Endothelial cell of umbilical vein (primary cell): Measurements from ENCODE around the gene SLC7A8. TPM values are rescaled to one million over a fixed set of nuclear protein-coding genes. Genes with fewer than 3 reads are reported as not detected.

Source experiments
- BruUV-seq: library from RNA; stranded (reverse); fragments of 400-500 nt; replicated peaks from 2 replicates; lab custom pipeline; 2021; lab: Mats Ljungman, UMichigan
- CTCF ChIA-PET: fragments of 300-600, 350-600 bp; sonication (Branson Sonifier 250); formaldehyde crosslinking; loops from one replicate; lab custom pipeline; 2021; ENCODE audit warnings: antibody characterized with exemption, inconsistent platforms; lab: Charles Lee
- POLR2A ChIA-PET: fragments of 300-600, 350-600 bp; sonication (Branson Sonifier 250); formaldehyde crosslinking; loops from one replicate; lab custom pipeline; 2021; ENCODE audit warnings: antibody characterized with exemption, inconsistent platforms; lab: Charles Lee
- DNase-seq: peaks from one replicate; pipeline ENCODE4 v3.0.0-alpha.2; 2011; ENCODE audit warnings: low read depth, low spot score
- FAIRE-seq: peaks from 2 replicates; lab custom pipeline; 2011; peaks lifted over from hg19 to GRCh38; lab: Jason Lieb, UNC
- H2AFZ ChIP-seq: 2 replicates; pipeline ENCODE4 v1.6.0; 2012; ENCODE audit warnings: low read depth, low read length, control low read depth, inconsistent platforms
- H3K27ac ChIP-seq: 2 replicates; pipeline ENCODE4 v1.5.1; 2011; ENCODE audit warnings: low read depth, mild to moderate bottlenecking, control low read depth, low read length, moderate library complexity; ENCODE audit not compliant: insufficient read depth
- H3K27me3 ChIP-seq, 2 experiments: 2 replicates each; pipeline versions ENCODE4 v1.6.0 to v1.6.1; 2011; ENCODE audit warnings: low read length in 2 of 2, mixed read lengths in 1 of 2; ENCODE audit not compliant: control insufficient read depth in 2 of 2, insufficient read depth in 2 of 2
- H3K36me3 ChIP-seq, 2 experiments: 2 replicates in 1 of 2; 3 replicates in 1 of 2; pipeline ENCODE4 v1.5.1; 2011; ENCODE audit warnings: low read length in 2 of 2, mild to moderate bottlenecking in 1 of 2, moderate library complexity in 1 of 2; ENCODE audit not compliant: control insufficient read depth in 2 of 2, insufficient read depth in 2 of 2; ENCODE audit errors: extremely low read depth in 1 of 2
- H3K4me1 ChIP-seq: 3 replicates; pipeline ENCODE4 v1.5.1; 2011; ENCODE audit warnings: mild to moderate bottlenecking, low read length; ENCODE audit not compliant: control insufficient read depth, insufficient read depth; ENCODE audit errors: extremely low read depth
- H3K4me2 ChIP-seq: 2 replicates; pipeline ENCODE4 v1.6.1; 2011; ENCODE audit warnings: low read length, control low read depth, mixed read lengths; ENCODE audit not compliant: insufficient read depth
- H3K4me3 ChIP-seq, 3 experiments: fragments of 200-600 bp in 1 of 3; sonication (generic), shearing (Covaris generic) in 1 of 3; replicated peaks in 1 of 3; 2 replicates each; pipeline ENCODE4 v1.5.1; 2011 to 2016; ENCODE audit warnings: control low read depth in 3 of 3, low read length in 3 of 3, mild to moderate bottlenecking in 2 of 3, inconsistent platforms in 1 of 3, low read depth in 1 of 3, moderate library complexity in 1 of 3; ENCODE audit not compliant: insufficient read depth in 1 of 3
- H3K79me2 ChIP-seq: 2 replicates; pipeline ENCODE4 v1.6.0; 2012; ENCODE audit warnings: low read length, inconsistent platforms; ENCODE audit not compliant: control insufficient read depth, insufficient read depth
- H3K9ac ChIP-seq: replicated peaks from 2 replicates; pipeline ENCODE3; 2011; ENCODE audit warnings: low read length, control low read depth; ENCODE audit not compliant: insufficient read depth; ENCODE audit errors: extremely low read depth
- H3K9me1 ChIP-seq: replicated peaks from 3 replicates; pipeline ENCODE4 v1.6.0; 2011; ENCODE audit warnings: mild to moderate bottlenecking, low read length; ENCODE audit not compliant: control insufficient read depth, insufficient read depth; ENCODE audit errors: extremely low read depth
- H3K9me3 ChIP-seq: replicated peaks from 2 replicates; pipeline ENCODE4 v1.5.1; 2012; ENCODE audit warnings: low read length, inconsistent platforms; ENCODE audit not compliant: control insufficient read depth, insufficient read depth
- H4K20me1 ChIP-seq: replicated peaks from 2 replicates; pipeline ENCODE3; 2011; ENCODE audit warnings: mild to moderate bottlenecking, low read length; ENCODE audit not compliant: control insufficient read depth, insufficient read depth; ENCODE audit errors: extremely low read depth
- CTCF ChIP-seq, 2 donors: IDR thresholded peaks; 1 replicate in 1 of 2; 2 replicates in 1 of 2; pipeline ENCODE4 v1.5.1; 2011; ENCODE audit warnings: low read length in 2 of 2, mild to moderate bottlenecking in 2 of 2, moderate library complexity in 2 of 2, control low read depth in 1 of 2, inconsistent platforms in 1 of 2, low read depth in 1 of 2; ENCODE audit not compliant: insufficient read depth in 1 of 2; ENCODE audit errors: extremely low read depth in 1 of 2
- EZH2 ChIP-seq: IDR thresholded peaks from 2 replicates; pipeline ENCODE4 v1.6.1; 2012; ENCODE audit warnings: borderline replicate concordance, low read depth, mild to moderate bottlenecking, moderate library complexity, low read length, inconsistent platforms; ENCODE audit not compliant: severe bottlenecking
- FOS ChIP-seq: IDR thresholded peaks from 2 replicates; pipeline ENCODE4 v1.6.1; 2011; ENCODE audit warnings: mild to moderate bottlenecking, low read length, moderate library complexity, borderline replicate concordance; ENCODE audit not compliant: insufficient read depth
- GATA2 ChIP-seq: IDR thresholded peaks from 2 replicates; pipeline ENCODE4 v1.7.0; 2011; ENCODE audit warnings: low read depth, mild to moderate bottlenecking, moderate library complexity, mixed read lengths, low read length; ENCODE audit not compliant: insufficient read length, insufficient read depth
- JUN ChIP-seq: IDR thresholded peaks from 2 replicates; pipeline ENCODE4 v1.6.1; 2011; ENCODE audit warnings: borderline replicate concordance, low read depth; ENCODE audit not compliant: insufficient read length, insufficient read depth
- MYC ChIP-seq: IDR thresholded peaks from one replicate; pipeline ENCODE4 v1.6.1; 2011; ENCODE audit warnings: mild to moderate bottlenecking, low read depth, low read length
- POLR2A ChIP-seq: IDR thresholded peaks from 2 replicates; pipeline ENCODE4 v1.6.1; 2012; ENCODE audit warnings: low read depth, mild to moderate bottlenecking, control low read depth, low read length
- POLR2AphosphoS5 ChIP-seq: IDR thresholded peaks from 2 replicates; pipeline ENCODE4 v1.6.1; 2012; ENCODE audit warnings: low read depth, mild to moderate bottlenecking, control low read depth, low read length, moderate library complexity; ENCODE audit not compliant: insufficient read depth
- dilution Hi-C: fragments of 300-500 bp; cut with MboI; formaldehyde crosslinking; loops from one replicate; pipeline ENCODE4 v1.15.0; 2019; ENCODE audit warnings: low sequenced_read_pairs; ENCODE audit not compliant: extremely low pct_ligation_motif_present
- intact Hi-C: fragments of 100-400 bp; cut with micrococcal nuclease; formaldehyde crosslinking; loops from one replicate; pipeline ENCODE4 v1.10.0; 2022
- polyA plus RNA-seq, 4 experiments: library from polyadenylated mRNA; depleted of rRNA in 3 of 4; stranded (reverse) in 3 of 4; unstranded in 1 of 4; fragments of >200 nt; gene quantifications; 2 replicates each; pipeline versions ENCODE4 v1.2.1 to v1.2.3, GENCODE V29; 2011 to 2012; ENCODE audit warnings: missing spikeins in 1 of 4
- total RNA-seq: library from RNA; stranded (reverse); gene quantifications from 2 replicates; pipeline ENCODE4 v1.2.3, GENCODE V29; 2021
- TF ChIP-seq, protein P1 (sequence below): IDR thresholded peaks from 2 replicates; pipeline ENCODE4 v1.6.1; 2011; ENCODE audit not compliant: insufficient read depth, insufficient read length

The SLC7A8 gene
- total and polyA plus RNA-seq, 2 donors (not counting 3 experiments of a cell fraction or from before 2014, with no cell fraction given) = 0.76 to 1.1 TPM

DNA sequence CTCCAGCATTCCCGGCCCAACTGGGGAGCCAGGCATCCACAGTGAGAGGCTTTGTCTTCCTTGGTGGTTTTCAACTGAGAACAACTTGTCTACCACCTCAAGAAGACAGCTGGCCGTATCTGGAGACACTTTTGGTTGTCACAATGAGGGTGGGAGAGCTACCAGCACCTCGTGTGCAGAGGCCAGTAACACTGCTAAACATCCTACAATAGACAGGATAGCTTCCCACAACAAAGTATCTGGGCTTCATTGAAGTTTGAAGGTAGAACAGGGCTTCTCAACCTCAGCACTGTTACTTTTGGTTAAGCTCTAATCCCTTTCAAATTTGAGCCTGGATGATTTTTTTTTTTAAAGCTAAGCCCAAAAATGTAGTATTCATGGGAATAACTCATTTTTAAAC, 10.9 kb downstream of the SLC7A8 start:
- FAIRE-seq = no peak
- Histone ChIP-seq H3K4me3 (no peak overlapping the region), H3K4me2 (no peak overlapping the region), H3K9me3 (no peaks in the 10 kb centered on the region), H3K36me3 (no peaks in the 10 kb centered on the region), H3K27me3 (peaks cover 6 to 17% of the 10 kb centered on the region in 2 experiments), H3K9me1 (no peaks in the 10 kb centered on the region), H3K79me2 (no peaks in the 10 kb centered on the region), H2AFZ (no peak overlapping the region), H4K20me1 (no peaks in the 10 kb centered on the region), H3K4me1 (peaks cover 6% of the 10 kb centered on the region), H3K9ac (no peak overlapping the region), H3K27ac (no peak overlapping the region)
- dilution Hi-C loops (no loop called here), intact Hi-C loops (no loop called here)
- DNase-seq = no peak
- no TSS peak for BruUV-seq
- ChIA-PET POLR2A (no interaction called here), CTCF (interaction anchor here (1.4 to 25.6 kb wide), 3 partner anchors 9 to 47 kb away, joined by 4 to 1289 read pairs (median 4); partner anchors contain the start of gene CEBPE)
- TF ChIP-seq FOS (no peak), CTCF (IDR thresholded peaks at IDR 0.05; ENCODE audit: extremely low read depth in 1 of 2, insufficient read depth in 1 of 2, low read depth in 1 of 2, low read length in 2 of 2) (no peak), GATA2 (no peak), JUN (no peak), POLR2A (no peak), MYC (no peak), EZH2 (no peak), POLR2AphosphoS5 (no peak)
- TF ChIP-seq, protein P1, sequence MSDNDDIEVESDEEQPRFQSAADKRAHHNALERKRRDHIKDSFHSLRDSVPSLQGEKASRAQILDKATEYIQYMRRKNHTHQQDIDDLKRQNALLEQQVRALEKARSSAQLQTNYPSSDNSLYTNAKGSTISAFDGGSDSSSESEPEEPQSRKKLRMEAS = no peak
